Mononuclear cell (primary cell): ENCODE data around the gene CPNE4. TPM values are rescaled to one million over a fixed set of nuclear protein-coding genes. Genes with fewer than 3 reads are reported as not detected.
"Not testable (repeated sequence)": the region's sequence is repeated elsewhere in the genome, so short reads cannot be mapped to it uniquely, and the experiment has no call there.

ENCODE experiments used
- H3K27me3 ChIP-seq: 2 replicates; pipeline ENCODE4 v1.6.0; 2011; ENCODE audit warnings: low read length, control low read depth; ENCODE audit not compliant: insufficient read depth
- H3K4me1 ChIP-seq: 2 replicates; pipeline ENCODE4 v1.5.1; 2011; ENCODE audit warnings: mild to moderate bottlenecking, low read length, control low read depth; ENCODE audit not compliant: insufficient read depth
- H3K4me3 ChIP-seq: 2 replicates; pipeline ENCODE4 v1.5.1; 2011; ENCODE audit warnings: mild to moderate bottlenecking, low read length, moderate library complexity
- H3K9me3 ChIP-seq: 2 replicates; pipeline ENCODE4 v1.5.1; 2011; ENCODE audit warnings: low read depth, mild to moderate bottlenecking, control low read depth, low read length
- total RNA-seq: library from RNA; depleted of rRNA; stranded (reverse); fragments of >200 nt; gene quantifications from one replicate; pipeline ENCODE4 v1.2.3, GENCODE V29; 2012

The CPNE4 gene
- total RNA-seq, 1 donor, result 0.10 TPM

DNA sequence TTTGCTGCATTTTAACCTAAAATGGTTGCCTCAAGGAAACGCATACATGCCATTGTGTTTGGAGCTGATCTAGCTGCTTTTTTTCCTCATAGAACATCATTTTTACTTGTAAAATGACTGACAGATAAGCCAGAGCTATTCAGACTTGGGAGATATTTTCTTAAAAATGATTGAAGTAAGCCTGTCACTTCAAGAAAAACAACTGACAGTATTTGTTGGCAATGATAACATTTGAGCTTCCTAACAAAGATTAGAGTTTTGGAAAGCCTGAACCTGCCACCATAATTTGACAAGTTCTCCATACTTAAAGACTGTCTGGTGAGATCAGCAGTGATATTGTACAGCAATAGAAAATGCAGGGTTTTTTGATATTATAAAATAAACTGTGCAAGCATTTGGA is 504.4 kb downstream of the CPNE4 start:
- Histone ChIP-seq H3K9me3 (no peaks in the 10 kb centered on the region), H3K4me3 (no peak overlapping the region), H3K4me1 (no peaks in the 10 kb centered on the region), H3K27me3 (peaks cover 12% of the 10 kb centered on the region)

DNA sequence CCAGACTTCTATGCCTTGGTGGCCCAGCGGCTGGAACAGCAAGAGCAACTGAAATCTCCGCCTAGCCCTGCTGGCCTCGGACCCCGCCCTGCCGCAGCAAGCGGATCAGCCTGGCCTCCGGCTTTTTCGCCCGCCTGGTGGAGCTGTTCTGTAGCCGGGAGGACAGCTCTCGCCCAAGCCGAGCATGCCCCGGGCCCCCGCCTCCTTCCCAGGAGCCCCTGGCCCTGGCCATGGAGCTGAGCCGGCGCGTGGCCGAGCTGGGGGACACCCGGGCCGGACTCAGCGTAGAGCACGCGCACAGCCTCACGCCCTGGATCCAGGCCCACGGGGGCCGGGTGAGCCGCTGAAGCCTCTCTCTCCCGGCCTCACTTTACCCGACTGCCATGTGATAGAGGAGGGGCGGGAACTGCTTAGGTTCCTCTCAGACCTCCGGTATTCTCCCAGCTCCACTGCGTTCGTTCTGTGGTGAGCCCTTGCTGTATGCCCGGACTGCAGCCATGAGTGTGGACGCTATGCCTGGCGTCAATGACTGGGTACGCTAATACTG is 507.9 kb downstream of the CPNE4 start:
- Histone ChIP-seq H3K4me3 (no peak overlapping the region), H3K9me3 (no peaks in the 10 kb centered on the region), H3K4me1 (no peaks in the 10 kb centered on the region), H3K27me3 (peaks cover 8% of the 10 kb centered on the region)

DNA sequence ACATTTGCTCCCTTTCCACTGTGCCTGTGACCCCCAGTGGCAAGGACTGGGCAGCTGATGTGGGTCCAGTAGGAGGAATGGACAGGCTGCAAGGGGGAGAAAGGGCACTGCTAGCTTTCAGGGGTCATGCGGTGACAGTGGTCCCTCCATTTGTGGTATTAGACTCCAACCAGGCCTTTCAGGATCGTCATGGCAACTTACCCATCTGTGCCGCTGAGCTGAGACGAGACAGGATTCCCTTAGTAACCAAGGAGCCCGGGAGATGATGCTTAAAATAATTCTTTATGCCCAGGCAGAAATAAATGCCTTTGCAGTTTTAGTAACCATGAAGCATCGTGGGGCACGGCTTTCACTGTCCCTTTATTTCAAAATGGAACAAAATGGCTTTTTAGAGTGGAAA is 516.1 kb downstream of the CPNE4 start:
- Histone ChIP-seq H3K9me3 (no peaks in the 10 kb centered on the region), H3K4me1 (no peaks in the 10 kb centered on the region), H3K27me3 (no peaks in the 10 kb centered on the region), H3K4me3 (no peak overlapping the region)

DNA sequence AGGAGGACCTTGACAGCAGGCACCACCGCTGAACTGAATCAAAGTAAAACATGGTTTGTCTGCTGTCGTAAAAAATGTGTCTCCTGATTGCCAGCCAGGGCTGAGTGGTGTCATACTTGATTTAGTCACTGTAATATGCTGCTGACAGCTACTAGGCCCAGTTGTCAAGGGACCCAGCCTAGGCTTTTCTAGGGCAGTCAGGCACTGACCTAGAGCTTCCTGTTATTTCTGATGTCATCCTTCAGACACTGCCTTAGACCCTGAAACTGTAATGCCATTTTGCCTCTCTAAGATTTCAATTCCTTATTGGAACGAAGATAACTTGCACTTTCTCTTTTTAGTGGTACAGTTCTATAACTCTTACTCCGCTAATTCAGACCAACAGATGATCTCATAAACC is 529.4 kb downstream of the CPNE4 start:
- Histone ChIP-seq H3K27me3 (no peaks in the 10 kb centered on the region), H3K4me1 (peaks cover 29% of the 10 kb centered on the region), H3K4me3 (no peak overlapping the region), H3K9me3 (no peaks in the 10 kb centered on the region)

DNA sequence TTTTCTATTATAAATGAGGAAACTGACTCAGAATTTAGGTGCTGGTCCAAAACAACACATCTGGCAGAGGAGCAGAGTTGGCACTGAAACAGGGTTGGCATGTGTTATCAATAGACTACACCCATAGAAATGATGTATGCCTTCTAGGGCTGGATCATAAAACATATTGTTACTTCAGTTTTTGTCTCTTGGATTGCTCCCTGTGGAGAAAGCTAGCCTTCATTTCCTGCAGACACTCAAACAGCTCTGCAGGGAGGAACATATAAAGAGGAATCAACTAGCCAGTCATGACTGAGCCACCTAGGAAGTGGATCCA is 531.5 kb downstream of the CPNE4 start:
- Histone ChIP-seq H3K27me3 (no peaks in the 10 kb centered on the region), H3K4me1 (peaks cover 29% of the 10 kb centered on the region), H3K4me3 (peak overlapping the region; percentile 92), H3K9me3 (no peaks in the 10 kb centered on the region)

DNA sequence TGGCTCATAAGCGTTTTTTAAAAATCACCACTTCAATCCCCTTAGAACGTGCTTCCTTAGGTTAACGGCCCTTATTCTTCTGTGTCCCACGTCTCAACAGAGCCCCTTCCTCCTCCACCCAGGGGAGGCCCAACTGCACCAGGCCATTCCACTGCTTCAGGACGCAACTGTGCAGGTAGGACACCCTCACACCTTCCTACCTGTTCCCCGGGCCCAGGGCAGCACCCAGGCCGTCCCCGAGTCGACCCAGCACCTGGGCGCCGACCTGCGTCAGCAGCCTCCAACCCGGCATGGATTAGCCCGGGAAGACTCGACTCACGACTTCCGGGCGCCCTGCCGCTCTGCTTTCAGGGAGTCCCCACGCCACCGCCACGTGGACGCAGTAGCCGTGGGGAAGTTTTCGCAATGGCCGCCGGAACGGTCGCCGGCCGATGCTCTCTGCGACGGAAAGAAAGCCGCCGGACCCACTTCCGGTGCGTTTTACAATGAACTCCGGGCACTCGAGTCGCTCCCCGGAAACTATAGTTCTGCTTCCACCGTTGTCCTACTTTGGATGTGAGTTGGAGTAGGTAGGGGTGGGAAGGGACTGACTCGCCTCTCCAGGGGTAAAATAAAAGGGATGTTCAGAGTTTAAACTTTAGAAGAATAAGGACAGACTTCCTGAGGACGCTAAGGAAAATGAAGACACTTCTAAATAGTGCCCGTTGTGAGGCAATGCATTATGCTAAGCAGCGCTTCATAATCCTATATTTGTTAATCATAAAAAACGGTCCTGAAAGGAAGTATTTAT is 532.1 kb downstream of the CPNE4 start, which contains the start of gene MRPL3:
MRPL3 (minus strand) TSS at position 442 of the 790 bp plus-strand sequence; CDS start at position 292, 150 bp downstream.
- peaks cover 29% of the 10 kb centered on the region for H3K4me1 ChIP-seq
- H3K27me3 ChIP-seq, result no peaks in the 10 kb centered on the region
- no peaks in the 10 kb centered on the region for H3K9me3 ChIP-seq
- H3K4me3 ChIP-seq, result peak within 1 kb of the TSS; percentile 92

DNA sequence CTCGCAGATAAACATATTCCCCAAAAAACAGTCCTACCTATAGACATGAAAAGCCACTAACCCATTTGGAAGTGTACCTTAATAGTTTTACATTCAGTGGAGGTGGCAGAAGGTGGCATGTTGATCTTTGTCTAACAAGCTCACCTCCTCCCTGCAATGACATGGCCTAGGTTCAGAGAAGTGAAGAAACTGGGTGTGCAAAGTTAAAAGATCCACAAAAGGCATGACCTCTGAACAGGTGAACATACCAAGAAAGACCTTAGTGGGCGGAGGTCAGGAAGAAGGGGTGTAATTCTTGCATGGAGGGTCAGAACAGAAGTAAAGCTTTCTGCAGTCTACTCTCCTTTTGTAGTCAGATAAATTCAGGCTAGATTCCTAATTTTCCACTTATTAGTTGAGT is 532.9 kb downstream of the CPNE4 start:
- H3K27me3 ChIP-seq, result no peaks in the 10 kb centered on the region
- H3K4me1 ChIP-seq, result peaks cover 29% of the 10 kb centered on the region
- H3K4me3 ChIP-seq, result peak overlapping the region; percentile 92
- H3K9me3 ChIP-seq, result no peaks in the 10 kb centered on the region

DNA sequence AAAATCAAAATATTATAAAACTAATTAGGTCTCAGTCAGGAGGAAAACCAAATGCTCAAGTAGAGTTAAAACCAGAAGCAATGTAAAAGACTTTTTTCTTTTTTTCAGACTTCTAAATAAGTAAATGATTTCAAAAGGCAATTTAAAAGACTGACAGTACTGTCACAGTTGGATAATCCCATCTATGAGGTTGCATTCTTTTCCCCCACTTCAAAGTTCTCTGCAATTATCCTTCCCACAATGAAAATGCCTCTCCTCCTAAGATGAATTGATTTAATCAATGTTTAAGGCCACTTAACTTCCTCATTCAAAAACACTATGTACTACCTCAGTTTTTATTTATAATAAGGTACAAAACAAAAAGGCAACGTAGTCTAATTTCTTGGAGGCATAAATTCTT is 540.1 kb downstream of the CPNE4 start:
- Histone ChIP-seq H3K4me3 (no peak overlapping the region), H3K4me1 (no peaks in the 10 kb centered on the region), H3K9me3 (no peaks in the 10 kb centered on the region), H3K27me3 (no peaks in the 10 kb centered on the region)

DNA sequence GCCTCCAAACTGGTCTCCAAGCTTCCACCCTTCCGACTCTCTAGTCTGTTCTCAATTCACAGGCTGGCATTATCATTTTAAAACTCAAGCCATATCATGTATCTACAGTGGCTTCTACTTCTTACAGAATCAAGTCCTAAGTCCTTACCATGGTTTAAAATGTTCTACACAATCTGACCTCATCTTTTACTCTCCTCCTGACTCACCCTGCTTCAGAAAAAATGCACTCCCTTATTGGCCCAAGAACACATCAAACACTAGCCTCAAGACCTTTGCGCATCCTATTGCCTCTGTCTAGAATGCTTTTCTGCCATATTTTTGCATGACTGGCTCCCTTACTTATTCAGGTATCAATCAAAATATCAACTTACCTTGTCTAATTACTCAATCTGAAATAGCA is 543.0 kb downstream of the CPNE4 start:
- Histone ChIP-seq H3K4me3 (no peak overlapping the region), H3K27me3 (no peaks in the 10 kb centered on the region), H3K4me1 (no peaks in the 10 kb centered on the region), H3K9me3 (no peaks in the 10 kb centered on the region)

DNA sequence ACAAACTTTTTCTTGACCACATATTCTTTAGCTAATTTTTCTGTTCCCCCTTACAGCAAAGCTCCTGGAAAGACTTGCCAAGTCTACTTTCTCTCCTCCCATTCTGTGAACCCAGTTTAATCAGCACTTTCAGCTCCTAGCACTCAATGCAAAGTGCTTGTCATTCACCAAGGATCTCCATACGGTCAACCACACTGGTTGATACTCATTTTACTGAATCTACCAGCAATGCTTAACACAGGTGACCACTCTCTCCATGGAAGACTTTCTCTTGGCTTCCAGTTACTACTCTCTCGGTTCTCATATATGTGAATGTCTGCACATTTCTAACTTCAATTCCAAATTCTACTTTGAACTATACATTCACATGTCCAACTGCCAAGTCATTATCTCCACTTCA is 543.7 kb downstream of the CPNE4 start:
- Histone ChIP-seq H3K4me3 (no peak overlapping the region), H3K4me1 (no peaks in the 10 kb centered on the region), H3K27me3 (no peaks in the 10 kb centered on the region), H3K9me3 (no peaks in the 10 kb centered on the region)

DNA sequence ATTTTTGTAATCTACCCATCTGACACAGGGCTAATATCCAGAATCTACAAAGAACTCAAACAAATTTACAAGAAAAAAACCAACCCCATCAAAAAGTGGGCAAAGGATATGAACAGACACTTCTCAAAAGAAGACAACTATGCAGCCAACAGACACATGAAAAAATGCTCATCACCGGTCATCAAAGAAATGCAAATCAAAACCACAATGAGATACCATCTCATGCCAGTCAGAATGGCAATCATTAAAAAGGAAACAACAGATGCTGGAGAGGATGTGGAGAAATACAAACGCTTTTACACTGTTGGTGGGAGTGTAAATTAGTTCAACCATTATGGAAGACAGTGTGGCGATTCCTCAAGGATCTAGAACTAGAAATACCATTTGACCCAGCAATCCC is 548.3 kb downstream of the CPNE4 start:
- H3K9me3 ChIP-seq, H3K27me3 ChIP-seq, H3K4me1 ChIP-seq, H3K4me3 ChIP-seq: not testable (repeated sequence)

DNA sequence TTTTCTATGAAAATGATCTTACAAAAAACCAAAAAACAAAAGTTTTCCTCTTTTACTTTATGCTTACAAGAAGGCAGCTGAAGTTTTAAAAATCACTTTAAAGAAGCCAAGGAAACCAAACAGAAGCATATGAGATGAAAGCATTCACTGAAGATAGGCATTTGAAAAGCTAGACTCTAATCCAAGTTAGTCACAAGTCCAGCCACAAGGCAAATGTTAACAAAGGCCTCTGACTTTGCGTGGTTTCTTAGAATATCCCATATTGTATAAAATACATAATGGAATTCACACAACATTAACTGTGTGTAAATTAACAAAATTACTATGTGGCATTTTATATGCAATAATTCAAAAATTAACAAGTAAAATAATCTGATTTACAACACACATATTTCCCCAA is 549.7 kb downstream of the CPNE4 start:
- no peaks in the 10 kb centered on the region for H3K9me3 ChIP-seq
- H3K4me1 ChIP-seq, result no peaks in the 10 kb centered on the region
- H3K4me3 ChIP-seq, result no peak overlapping the region
- H3K27me3 ChIP-seq, result no peaks in the 10 kb centered on the region

DNA sequence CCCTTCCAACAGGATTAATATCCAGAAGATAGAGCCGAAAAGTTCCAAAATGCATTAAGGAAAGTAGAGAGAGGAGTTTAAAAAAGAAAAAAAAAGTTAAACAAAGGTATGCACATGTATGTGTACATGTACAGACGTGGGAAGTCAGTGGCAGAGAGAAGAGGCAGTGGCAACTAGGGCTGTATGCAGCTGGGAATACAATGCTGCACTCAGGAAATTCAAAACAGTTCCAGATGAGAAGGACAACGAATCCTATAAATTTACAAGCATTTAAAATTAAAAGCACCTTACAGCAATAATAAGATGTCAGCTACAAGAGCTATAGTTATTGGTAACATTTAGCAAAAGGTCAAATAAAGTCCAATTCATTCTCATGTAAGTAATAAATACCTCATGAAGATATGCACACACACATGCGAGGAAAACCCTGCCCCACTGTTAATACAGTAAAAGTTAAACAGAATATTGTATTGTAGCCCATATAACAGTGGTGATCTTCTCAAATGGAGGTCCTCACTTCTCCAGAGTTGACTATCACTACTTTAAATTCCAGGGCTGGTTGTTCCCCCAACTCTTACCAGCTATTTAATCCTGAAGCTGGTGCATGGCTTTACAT is 550.2 kb downstream of the CPNE4 start:
- H3K27me3 ChIP-seq, result no peaks in the 10 kb centered on the region
- no peaks in the 10 kb centered on the region for H3K4me1 ChIP-seq
- H3K4me3 ChIP-seq, result no peak overlapping the region
- H3K9me3 ChIP-seq, result no peaks in the 10 kb centered on the region
